PC-9 (cell line): ENCODE measurements around the gene PHACTR3. TPM values are rescaled to one million over a fixed set of nuclear protein-coding genes. Genes with fewer than 3 reads are reported as not detected.

Experiments
- BruUV-seq: library from RNA; stranded (reverse); fragments of 400-500 nt; replicated peaks from 2 replicates; lab custom pipeline; 2021; lab: Mats Ljungman, UMichigan
- CTCF ChIA-PET: fragments of 300-600 bp; sonication (Branson Sonifier 250); formaldehyde crosslinking; loops from one replicate; lab custom pipeline; 2022; ENCODE audit warnings: antibody characterized with exemption; lab: Charles Lee
- POLR2A ChIA-PET: fragments of 300-600 bp; sonication (Branson Sonifier 250); formaldehyde crosslinking; loops from one replicate; lab custom pipeline; 2022; ENCODE audit warnings: antibody characterized with exemption; ENCODE audit not compliant: unreplicated experiment; lab: Charles Lee
- DNase-seq, 2 experiments: peaks; one replicate each; pipeline versions ENCODE4 v3.0.0 to v3.0.0-alpha.2; 2015 to 2022; ENCODE audit warnings: mixed read lengths in 1 of 2
- H2AFZ ChIP-seq: fragments of 200-600 bp; sonication (generic); 2 replicates; pipeline ENCODE4 v1.8.1; 2017; ENCODE audit warnings: antibody characterized with exemption
- H3F3A ChIP-seq: fragments of 200-600 bp; sonication (generic); 2 replicates; pipeline ENCODE4 v1.8.1; 2017; ENCODE audit warnings: antibody characterized with exemption, mild to moderate bottlenecking, low read depth; ENCODE audit not compliant: insufficient read depth
- H3K27ac ChIP-seq: fragments of 200-600 bp; sonication (generic); 2 replicates; pipeline ENCODE4 v1.6.1; 2016; ENCODE audit warnings: mixed run types
- H3K27me3 ChIP-seq: fragments of 200-600 bp; sonication (generic); 2 replicates; pipeline ENCODE4 v1.6.1; 2016; ENCODE audit warnings: low read depth, mixed run types; ENCODE audit not compliant: insufficient read depth
- H3K36me3 ChIP-seq: fragments of 200-600 bp; sonication (generic); 2 replicates; pipeline ENCODE4 v1.6.1; 2016; ENCODE audit warnings: low read depth, mixed run types
- H3K4me1 ChIP-seq: fragments of 200-600 bp; sonication (generic); replicated peaks from 2 replicates; pipeline ENCODE4 v1.6.1; 2016; ENCODE audit warnings: mixed run types; ENCODE audit not compliant: insufficient read depth
- H3K4me2 ChIP-seq: fragments of 200-600 bp; sonication (generic); 2 replicates; pipeline ENCODE4 v1.6.1; 2017; ENCODE audit warnings: mixed run types
- H3K4me3 ChIP-seq: fragments of 200-600 bp; sonication (generic); 2 replicates; pipeline ENCODE4 v1.6.1; 2016; ENCODE audit warnings: mixed run types
- H3K79me2 ChIP-seq: fragments of 200-600 bp; sonication (generic); 2 replicates; pipeline ENCODE4 v1.6.1; 2017; ENCODE audit warnings: low read depth, mixed run types
- H3K9me2 ChIP-seq: fragments of 200-600 bp; sonication (generic); 2 replicates; pipeline ENCODE4 v1.8.1; 2017; ENCODE audit warnings: mild to moderate bottlenecking; ENCODE audit not compliant: insufficient read depth
- H3K9me3 ChIP-seq: fragments of 200-600 bp; sonication (generic); 2 replicates; pipeline ENCODE4 v1.8.1; 2016; ENCODE audit warnings: low read depth; ENCODE audit not compliant: insufficient read depth
- H4K20me1 ChIP-seq: fragments of 200-600 bp; sonication (generic); 2 replicates; pipeline ENCODE4 v1.8.1; 2017; ENCODE audit not compliant: insufficient read depth
- EZH2 ChIP-seq: fragments of 200-600 bp; sonication (generic); IDR thresholded peaks from 2 replicates; pipeline ENCODE4 v1.8.0; 2017; ENCODE audit warnings: antibody characterized with exemption, low read depth
- intact Hi-C: fragments of 100-400 bp; cut with micrococcal nuclease; formaldehyde crosslinking; loops from one replicate; pipeline ENCODE4 v1.10.0; 2022; ENCODE audit not compliant: unreplicated experiment
- total RNA-seq: library from RNA; stranded (reverse); gene quantifications from 2 replicates; pipeline ENCODE4 v1.2.3, GENCODE V29; 2021
- TF ChIP-seq, protein P1 (sequence below): fragments of 200-600 bp; sonication (generic); conservative IDR thresholded peaks from 2 replicates; pipeline ENCODE4 v1.6.1; 2017; ENCODE audit warnings: mixed run types, antibody characterized with exemption, mild to moderate bottlenecking, moderate library complexity

The PHACTR3 gene
- total RNA-seq, 1 experiment from 2014 or later: 0.41 TPM

DNA sequence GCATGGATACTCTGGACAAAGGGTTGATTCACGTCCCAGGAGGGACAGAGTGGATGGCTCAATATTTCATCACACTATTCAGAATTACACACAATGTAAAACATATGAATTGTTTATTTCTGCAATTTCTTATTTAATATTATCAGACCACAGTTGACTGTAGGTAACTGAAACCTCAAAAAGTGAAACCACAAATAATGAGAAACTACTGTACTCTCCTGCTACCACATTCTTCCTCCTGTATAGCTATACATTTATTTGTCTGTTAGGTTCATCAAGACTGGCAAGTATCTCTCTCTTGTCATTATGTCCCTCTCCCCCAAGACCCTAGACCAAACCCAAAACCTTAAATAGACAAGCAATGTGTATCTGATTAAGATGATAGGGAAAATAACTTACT lies 269.1 kb downstream of the PHACTR3 start:
- Histone ChIP-seq H3K36me3 (no peaks in the 10 kb centered on the region), H3K27me3 (no peaks in the 10 kb centered on the region), H3K4me3 (no peak overlapping the region), H3K4me1 (no peaks in the 10 kb centered on the region), H3K9me3 (no peaks in the 10 kb centered on the region; the same call in 1 of the 2 replicates), H3K79me2 (no peaks in the 10 kb centered on the region), H3K27ac (no peak overlapping the region), H4K20me1 (no peaks in the 10 kb centered on the region; the same call in 1 of the 2 replicates), H3F3A (no peaks in the 10 kb centered on the region; the same call in 1 of the 2 replicates), H2AFZ (no peak overlapping the region), H3K9me2 (no peaks in the 10 kb centered on the region), H3K4me2 (no peak overlapping the region)
- ChIA-PET CTCF (no interaction called here), POLR2A (no interaction called here)
- no peak for DNase-seq
- TF ChIP-seq, protein P1, sequence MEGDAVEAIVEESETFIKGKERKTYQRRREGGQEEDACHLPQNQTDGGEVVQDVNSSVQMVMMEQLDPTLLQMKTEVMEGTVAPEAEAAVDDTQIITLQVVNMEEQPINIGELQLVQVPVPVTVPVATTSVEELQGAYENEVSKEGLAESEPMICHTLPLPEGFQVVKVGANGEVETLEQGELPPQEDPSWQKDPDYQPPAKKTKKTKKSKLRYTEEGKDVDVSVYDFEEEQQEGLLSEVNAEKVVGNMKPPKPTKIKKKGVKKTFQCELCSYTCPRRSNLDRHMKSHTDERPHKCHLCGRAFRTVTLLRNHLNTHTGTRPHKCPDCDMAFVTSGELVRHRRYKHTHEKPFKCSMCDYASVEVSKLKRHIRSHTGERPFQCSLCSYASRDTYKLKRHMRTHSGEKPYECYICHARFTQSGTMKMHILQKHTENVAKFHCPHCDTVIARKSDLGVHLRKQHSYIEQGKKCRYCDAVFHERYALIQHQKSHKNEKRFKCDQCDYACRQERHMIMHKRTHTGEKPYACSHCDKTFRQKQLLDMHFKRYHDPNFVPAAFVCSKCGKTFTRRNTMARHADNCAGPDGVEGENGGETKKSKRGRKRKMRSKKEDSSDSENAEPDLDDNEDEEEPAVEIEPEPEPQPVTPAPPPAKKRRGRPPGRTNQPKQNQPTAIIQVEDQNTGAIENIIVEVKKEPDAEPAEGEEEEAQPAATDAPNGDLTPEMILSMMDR: no peak
- TF ChIP-seq EZH2: no peak
- BruUV-seq: no TSS peak
- intact Hi-C loops: no loop called here

DNA sequence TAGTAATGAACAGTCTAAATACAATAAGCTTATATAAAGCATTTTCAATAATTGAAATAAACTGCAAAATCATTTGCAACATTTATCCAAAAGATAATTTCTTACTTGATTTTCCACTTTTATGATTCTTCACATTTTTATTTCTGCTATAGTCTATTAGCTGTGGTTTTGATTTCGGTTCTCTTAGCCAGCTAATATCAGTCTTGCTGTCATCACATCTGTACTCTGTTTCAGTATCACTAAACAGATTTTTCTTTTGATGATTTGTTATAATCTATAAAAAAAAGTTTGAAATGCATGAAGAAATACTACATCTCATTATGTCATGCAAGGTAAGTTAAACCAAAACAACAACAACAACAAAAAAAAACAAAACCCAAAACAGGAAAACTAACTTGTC lies 275.9 kb downstream of the PHACTR3 start:
- DNase-seq: no peak
- no peak for TF ChIP-seq EZH2
- TF ChIP-seq, protein P1: no peak
- Histone ChIP-seq H3K27ac (no peak overlapping the region), H3K27me3 (no peaks in the 10 kb centered on the region), H3K4me1 (0 out of 2 replicates have a peak, but pooled peaks cover 4% of the 10 kb centered on the region), H3K4me3 (no peak overlapping the region), H3K9me2 (no peaks in the 10 kb centered on the region), H3K9me3 (no peaks in the 10 kb centered on the region; the same call in 1 of the 2 replicates), H2AFZ (no peak overlapping the region), H4K20me1 (no peaks in the 10 kb centered on the region), H3K36me3 (peaks cover 8% of the 10 kb centered on the region), H3K79me2 (no peaks in the 10 kb centered on the region), H3K4me2 (no peak overlapping the region), H3F3A (no peaks in the 10 kb centered on the region; the same call in 1 of the 2 replicates)
- no TSS peak for BruUV-seq
- intact Hi-C loops: no loop called here
- CTCF ChIA-PET: no interaction called here
- POLR2A ChIA-PET: no interaction called here

DNA sequence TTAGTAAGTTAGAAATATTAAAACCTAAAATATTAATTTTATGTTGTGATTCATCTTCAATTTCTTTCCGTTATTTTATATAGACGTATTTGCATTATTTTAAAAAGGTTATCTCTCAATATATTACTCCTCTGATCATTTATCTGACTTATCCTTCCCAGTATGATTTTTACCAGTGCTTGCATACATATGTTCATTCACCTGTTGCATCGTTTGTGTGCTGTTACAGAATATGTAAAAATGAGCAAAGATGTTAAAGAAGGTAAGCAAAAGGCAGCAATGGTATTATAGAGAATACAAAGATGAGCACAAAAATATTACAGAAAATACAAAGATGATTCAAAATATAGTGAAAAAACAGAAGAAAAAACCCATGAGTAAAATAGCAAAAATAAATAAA lies 280.2 kb downstream of the PHACTR3 start:
- ChIA-PET POLR2A (no interaction called here), CTCF (no interaction called here)
- DNase-seq: no peak
- Histone ChIP-seq H3K79me2 (no peaks in the 10 kb centered on the region), H3K4me2 (no peak overlapping the region), H3K4me1 (no peaks in the 10 kb centered on the region), H3K27ac (no peak overlapping the region), H3K36me3 (peaks cover 8% of the 10 kb centered on the region), H3K4me3 (no peak overlapping the region), H3K9me3 (no peaks in the 10 kb centered on the region), H3F3A (no peaks in the 10 kb centered on the region), H4K20me1 (no peaks in the 10 kb centered on the region), H3K9me2 (no peaks in the 10 kb centered on the region), H3K27me3 (no peaks in the 10 kb centered on the region), H2AFZ (no peak overlapping the region)
- TF ChIP-seq, protein P1: no peak
- no peak for TF ChIP-seq EZH2
- intact Hi-C loops: no loop called here
- no TSS peak for BruUV-seq
